OCI-LY7 (cell line): ENCODE results near the gene MACROD1. TPM values are rescaled to one million over a fixed set of nuclear protein-coding genes. Genes with fewer than 3 reads are reported as not detected.

Experiments used
- BruUV-seq: library from RNA; stranded (reverse); fragments of 400-500 nt; replicated peaks from 2 replicates; lab custom pipeline; 2021; lab: Mats Ljungman, UMichigan
- CTCF ChIA-PET: fragments of 300-600 bp; sonication (Branson Sonifier 250); formaldehyde crosslinking; loops from one replicate; lab custom pipeline; 2022; ENCODE audit warnings: antibody characterized with exemption; ENCODE audit not compliant: unreplicated experiment; lab: Charles Lee
- POLR2A ChIA-PET: fragments of 300-600 bp; sonication (Branson Sonifier 250); formaldehyde crosslinking; loops from one replicate; lab custom pipeline; 2022; ENCODE audit warnings: antibody characterized with exemption; lab: Charles Lee
- DNase-seq: peaks from one replicate; pipeline ENCODE4 v3.0.0-alpha.2; 2015; ENCODE audit warnings: low spot score
- H2AFZ ChIP-seq: fragments of 200-600 bp; sonication (generic), shearing (Covaris generic); 2 replicates; pipeline ENCODE4 v1.6.1; 2014; ENCODE audit warnings: mild to moderate bottlenecking, antibody characterized with exemption, low read length, moderate library complexity
- H3K27ac ChIP-seq: fragments of 200-600 bp; sonication (generic); 2 replicates; pipeline ENCODE4 v1.5.1; 2014; ENCODE audit warnings: mixed run types, low read depth, mild to moderate bottlenecking, moderate library complexity, low read length, inconsistent platforms; ENCODE audit not compliant: poor library complexity, severe bottlenecking
- H3K36me3 ChIP-seq: fragments of 200-600 bp; sonication (generic); 2 replicates; pipeline ENCODE4 v1.6.1; 2014; ENCODE audit warnings: mild to moderate bottlenecking, antibody characterized with exemption, low read length, moderate library complexity, mixed read lengths; ENCODE audit not compliant: insufficient read depth
- H3K4me1 ChIP-seq: fragments of 200-600 bp; sonication (generic); 2 replicates; pipeline ENCODE4 v1.5.1; 2014; ENCODE audit warnings: mild to moderate bottlenecking, low read length; ENCODE audit not compliant: insufficient read depth, poor library complexity, severe bottlenecking
- H3K4me2 ChIP-seq: fragments of 200-600 bp; sonication (generic); 2 replicates; pipeline ENCODE4 v1.6.1; 2014; ENCODE audit warnings: mild to moderate bottlenecking, low read length
- H3K4me3 ChIP-seq: fragments of 200-600 bp; sonication (generic); 2 replicates; pipeline ENCODE4 v1.5.1; 2014; ENCODE audit warnings: mild to moderate bottlenecking, low read depth, low read length; ENCODE audit not compliant: poor library complexity, severe bottlenecking
- H3K79me2 ChIP-seq: fragments of 200-600 bp; sonication (generic); 2 replicates; pipeline ENCODE4 v1.6.1; 2016; ENCODE audit warnings: low read depth, mild to moderate bottlenecking, low read length, moderate library complexity, mixed read lengths; ENCODE audit not compliant: insufficient read depth
- H3K9me2 ChIP-seq: fragments of 200-600 bp; sonication (generic); 2 replicates; pipeline ENCODE4 v1.6.1; 2016; ENCODE audit warnings: mild to moderate bottlenecking, low read length, mixed read lengths; ENCODE audit not compliant: insufficient read depth
- H3K9me3 ChIP-seq: fragments of 200-600 bp; sonication (generic); 2 replicates; pipeline ENCODE4 v1.6.1; 2014; ENCODE audit warnings: mild to moderate bottlenecking, mixed run types, low read length, mixed read lengths
- H4K20me1 ChIP-seq: fragments of 200-600 bp; sonication (generic); 2 replicates; pipeline ENCODE4 v1.6.1; 2014; ENCODE audit warnings: mild to moderate bottlenecking, antibody characterized with exemption, low read length, moderate library complexity, mixed read lengths; ENCODE audit not compliant: insufficient read depth
- CTCF ChIP-seq: fragments of 200-600 bp; sonication (generic); conservative IDR thresholded peaks from 2 replicates; pipeline ENCODE4 v1.5.1; 2014; ENCODE audit warnings: mild to moderate bottlenecking, antibody characterized with exemption, low read length, moderate library complexity, mixed read lengths
- EZH2phosphoT487 ChIP-seq: fragments of 200-600 bp; sonication (generic); IDR thresholded peaks from 2 replicates; pipeline ENCODE4 v1.6.1; 2018; ENCODE audit warnings: low read depth, borderline replicate concordance, mild to moderate bottlenecking, mixed run types, antibody characterized with exemption, low read length, moderate library complexity, mixed read lengths
- intact Hi-C: fragments of 100-400 bp; cut with micrococcal nuclease; formaldehyde crosslinking; loops from one replicate; pipeline ENCODE4 v1.10.0; 2022; ENCODE audit not compliant: unreplicated experiment
- total RNA-seq, 2 experiments: library from RNA; depleted of rRNA in 1 of 2; stranded (reverse); fragments of >200 nt in 1 of 2; shearing (Covaris generic) in 1 of 2; gene quantifications; 2 replicates each; pipeline ENCODE4 v1.2.3, GENCODE V29; 2014 to 2022

The MACROD1 gene
- total RNA-seq, 2 experiments from 2014 or later = 14.7 to 25.4 TPM

GRCh38 chr11:64098318-64098831, 67.5 kb downstream of the MACROD1 start:
- no peaks in the 10 kb centered on the region for H3K9me3 ChIP-seq
- ChIA-PET CTCF (no interaction called here), POLR2A (no interaction called here)
- H3K27ac ChIP-seq = no peak overlapping the region
- H3K79me2 ChIP-seq = no peaks in the 10 kb centered on the region
- H2AFZ ChIP-seq = no peak overlapping the region
- no peak for DNase-seq
- H3K4me2 ChIP-seq = no peak overlapping the region
- TF ChIP-seq CTCF = no peak
- no peak for TF ChIP-seq EZH2phosphoT487
- no peak overlapping the region for H3K4me3 ChIP-seq
- H3K4me1 ChIP-seq = peaks cover 14% of the 10 kb centered on the region
- no peaks in the 10 kb centered on the region for H3K9me2 ChIP-seq
- intact Hi-C loops = no loop called here
- no peaks in the 10 kb centered on the region for H4K20me1 ChIP-seq
- no TSS peak for BruUV-seq
- no peaks in the 10 kb centered on the region for H3K36me3 ChIP-seq

GRCh38 chr11:64097468-64098317, 68.2 kb downstream of the MACROD1 start:
- Histone ChIP-seq H3K79me2 (no peaks in the 10 kb centered on the region), H4K20me1 (no peaks in the 10 kb centered on the region), H3K4me2 (no peak overlapping the region), H3K36me3 (no peaks in the 10 kb centered on the region), H3K9me2 (no peaks in the 10 kb centered on the region), H3K27ac (no peak overlapping the region), H2AFZ (no peak overlapping the region), H3K4me1 (peaks cover 14% of the 10 kb centered on the region), H3K9me3 (no peaks in the 10 kb centered on the region), H3K4me3 (no peak overlapping the region)
- ChIA-PET CTCF (no interaction called here), POLR2A (no interaction called here)
- intact Hi-C loops = no loop called here
- no peak for TF ChIP-seq CTCF
- no peak for TF ChIP-seq EZH2phosphoT487
- BruUV-seq = no TSS peak
- no peak for DNase-seq

GRCh38 chr11:64096835-64097234, 69.1 kb downstream of the MACROD1 start:
- TF ChIP-seq CTCF = no peak
- TF ChIP-seq EZH2phosphoT487 = no peak
- Histone ChIP-seq H3K79me2 (no peaks in the 10 kb centered on the region), H3K36me3 (no peaks in the 10 kb centered on the region), H3K27ac (no peak overlapping the region), H3K4me1 (peaks cover 14% of the 10 kb centered on the region), H2AFZ (no peak overlapping the region), H3K4me3 (no peak overlapping the region), H3K4me2 (no peak overlapping the region), H3K9me2 (no peaks in the 10 kb centered on the region), H3K9me3 (no peaks in the 10 kb centered on the region), H4K20me1 (no peaks in the 10 kb centered on the region)
- BruUV-seq = no TSS peak
- intact Hi-C loops = no loop called here
- POLR2A ChIA-PET = no interaction called here
- CTCF ChIA-PET = no interaction called here
- no peak for DNase-seq
